Iris pigment epithelial cell (primary cell): ENCODE results near the gene AXDND1.
A peak's percentile ranks its signal among the peaks of the same experiment; 100 is the strongest.
"Not testable (repeated sequence)": the region's sequence is repeated elsewhere in the genome, so short reads cannot be mapped to it uniquely, and the experiment has no call there.

ENCODE experiments used
- DNase-seq: peaks from one replicate; pipeline ENCODE4 v3.0.0-alpha.2; 2011; ENCODE audit warnings: low read depth

Gene AXDND1

DNA sequence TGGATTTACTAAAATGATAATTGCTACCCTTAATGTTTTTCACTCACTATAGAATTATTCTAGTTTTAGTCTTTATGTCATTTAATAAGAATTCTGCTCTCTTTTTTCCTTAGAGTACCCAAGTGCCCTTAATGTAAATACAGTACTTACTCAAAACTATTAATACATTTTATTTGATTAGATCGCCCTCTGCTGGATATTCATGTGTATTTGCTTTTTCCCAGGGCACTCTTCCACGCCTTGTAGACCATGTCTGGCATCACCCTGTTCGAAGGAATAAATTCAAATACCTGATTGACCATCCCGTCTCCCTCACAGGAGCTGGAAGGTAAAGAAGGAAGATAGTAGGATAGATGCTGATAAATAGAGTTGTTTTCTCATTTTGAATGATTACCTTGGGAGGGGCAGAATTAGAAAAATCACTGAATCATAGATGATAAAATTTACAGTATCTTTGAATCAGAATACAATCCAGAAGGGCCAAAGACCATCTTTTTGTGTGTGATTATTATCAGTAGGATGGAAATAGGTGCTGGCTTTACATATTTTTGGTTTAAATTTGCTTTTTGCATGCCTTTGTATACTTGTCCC, 4.1 kb downstream of the AXDND1 start:
- peak; percentile 69 for DNase-seq

DNA sequence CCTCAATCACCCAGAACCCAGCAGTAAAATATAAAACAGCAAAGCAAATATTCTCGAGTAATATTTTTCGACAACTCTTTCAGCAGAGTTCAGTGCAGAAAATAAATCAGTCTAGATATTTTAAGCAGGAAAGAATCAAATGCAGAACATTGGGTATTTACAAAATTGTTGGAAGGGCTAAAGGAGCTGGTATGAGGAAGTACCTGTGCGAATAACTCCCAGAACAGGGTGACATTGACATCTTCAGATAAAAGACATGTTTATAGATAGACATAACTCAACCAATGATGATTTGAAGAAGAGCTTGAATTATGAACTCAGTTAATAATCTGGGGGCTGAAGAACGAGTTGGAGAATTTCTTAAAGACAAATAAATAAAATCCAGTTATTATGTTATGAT, 6.4 kb downstream of the AXDND1 start:
- no peak for DNase-seq

DNA sequence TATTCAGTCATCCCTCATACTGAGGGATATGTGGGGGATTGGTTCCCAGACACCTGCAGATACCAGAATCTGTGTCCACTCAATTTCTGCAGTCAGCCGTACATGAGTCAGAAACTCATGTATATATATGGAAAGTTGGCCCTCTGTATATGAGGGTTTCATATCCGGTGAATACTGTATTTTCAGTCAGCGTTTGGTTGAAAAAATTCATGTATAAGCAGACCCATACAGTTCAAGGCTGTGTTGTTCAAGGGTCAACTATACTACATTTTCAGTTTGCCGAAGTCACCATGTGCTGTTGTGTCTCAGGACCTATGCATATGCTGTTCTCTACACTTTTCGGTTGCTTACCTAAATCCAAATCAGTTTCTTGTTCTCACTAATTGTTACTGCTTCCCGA, 10.5 kb downstream of the AXDND1 start:
- no peak for DNase-seq

DNA sequence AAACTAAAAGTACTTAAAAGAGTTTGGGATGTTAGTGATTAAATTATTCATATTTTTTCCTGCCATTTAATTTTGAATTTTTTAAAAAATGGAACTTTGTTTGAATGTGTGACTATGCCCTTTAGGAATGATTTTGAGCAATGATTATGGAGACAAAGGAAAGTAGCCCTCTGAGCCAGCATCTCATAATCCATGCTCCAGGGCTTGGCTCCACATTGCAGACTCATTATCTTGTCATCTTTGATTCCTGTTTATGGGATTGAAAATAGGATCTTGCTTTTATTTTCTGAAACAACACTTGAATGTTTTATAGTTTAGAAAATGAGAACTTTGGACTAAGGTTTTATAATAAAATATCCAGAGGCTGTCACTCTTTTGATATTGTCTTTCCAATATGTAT, 14.5 kb downstream of the AXDND1 start:
- DNase-seq, result no peak

DNA sequence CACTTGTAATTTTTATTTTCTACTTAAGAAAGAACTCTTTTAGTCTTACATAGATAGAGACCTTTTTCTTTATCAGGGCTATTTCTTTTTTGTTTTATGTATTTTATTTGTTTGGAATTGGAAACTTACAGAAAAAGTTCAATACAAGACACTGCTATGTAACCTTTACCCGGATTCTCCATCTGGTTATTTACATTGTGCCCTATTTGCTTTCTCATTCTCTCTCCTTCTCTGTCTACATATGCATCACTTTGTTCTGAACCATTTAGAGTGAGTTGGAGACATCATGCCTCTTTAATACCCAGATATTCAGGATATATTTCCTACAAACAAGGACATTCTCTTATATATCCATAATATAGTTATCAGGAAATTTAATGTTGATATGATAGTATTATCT, 18.3 kb downstream of the AXDND1 start:
- DNase-seq, result no peak

DNA sequence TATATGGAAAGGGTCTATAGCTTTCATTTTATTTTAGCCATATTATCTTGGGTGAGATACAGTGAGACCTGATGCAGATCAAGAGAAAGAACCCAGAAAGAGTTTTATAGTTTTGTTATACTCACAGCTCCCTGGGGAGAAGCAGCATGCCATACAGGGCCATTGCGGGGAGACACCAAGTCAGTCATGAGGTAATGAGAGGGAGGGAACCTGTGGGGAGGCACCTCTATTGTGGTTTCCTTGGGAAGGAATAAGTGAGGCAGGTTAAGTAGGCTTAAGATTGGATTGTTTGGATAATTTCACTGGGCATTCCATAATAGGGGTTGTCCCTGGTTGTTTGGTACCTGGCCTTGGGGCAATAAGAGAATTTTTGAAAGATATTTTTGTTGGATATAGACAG, 19.7 kb downstream of the AXDND1 start:
- DNase-seq, result no peak

DNA sequence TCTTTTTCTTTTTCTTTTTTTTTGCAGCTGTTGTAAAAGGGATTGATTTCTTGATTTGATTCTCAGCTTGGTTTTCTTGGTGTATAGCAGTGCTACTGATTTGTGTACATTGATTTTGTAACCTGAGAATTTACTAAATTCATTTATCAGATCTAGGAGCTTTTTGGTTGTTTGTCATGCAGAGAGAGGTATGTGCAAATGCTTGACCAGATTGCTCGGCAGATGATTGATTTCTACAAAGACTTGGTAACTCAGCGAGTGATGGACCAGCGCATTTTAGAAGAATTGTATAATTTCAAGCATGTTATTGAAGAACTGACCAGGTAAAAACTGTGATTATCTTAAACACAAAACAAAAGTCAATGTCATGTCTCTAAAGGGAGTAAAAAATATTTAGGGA, 27.9 kb downstream of the AXDND1 start:
- DNase-seq, result no peak

DNA sequence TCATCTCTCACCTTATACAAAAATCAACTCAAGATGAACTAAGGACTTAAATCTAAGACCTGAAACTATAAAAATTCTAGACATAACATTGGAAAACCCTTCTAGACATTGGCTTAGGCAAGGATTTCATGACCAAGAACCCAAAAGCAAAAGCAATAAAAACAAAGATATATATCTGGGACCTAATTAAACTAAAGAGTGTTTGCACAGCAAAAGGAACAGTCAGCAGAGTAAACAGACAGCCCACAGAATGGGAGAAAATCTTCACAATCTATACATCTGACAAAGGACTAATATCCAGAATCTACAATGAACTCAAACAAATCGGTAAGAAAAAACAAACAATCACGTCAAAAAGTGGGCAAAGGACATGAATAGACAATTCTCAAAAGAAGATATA, 33.6 kb downstream of the AXDND1 start:
- DNase-seq, result not testable (repeated sequence)

DNA sequence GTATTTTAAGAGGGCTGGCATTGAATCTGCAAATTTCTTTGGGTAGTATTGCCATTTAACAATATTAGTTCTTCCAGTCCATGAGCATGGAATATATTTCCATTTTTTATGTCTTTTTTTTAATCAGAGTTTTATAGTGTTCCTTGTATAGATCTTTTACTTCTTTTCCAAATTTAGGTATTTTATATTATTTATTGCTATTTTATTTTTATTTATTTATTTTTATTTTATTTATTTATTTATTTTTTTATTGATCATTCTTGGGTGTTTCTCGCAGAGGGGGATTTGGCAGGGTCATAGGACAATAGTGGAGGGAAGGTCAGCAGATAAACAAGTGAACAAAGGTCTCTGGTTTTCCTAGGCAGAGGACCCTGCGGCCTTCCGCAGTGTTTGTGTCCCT, 52.0 kb downstream of the AXDND1 start:
- DNase-seq, result not testable (repeated sequence)

DNA sequence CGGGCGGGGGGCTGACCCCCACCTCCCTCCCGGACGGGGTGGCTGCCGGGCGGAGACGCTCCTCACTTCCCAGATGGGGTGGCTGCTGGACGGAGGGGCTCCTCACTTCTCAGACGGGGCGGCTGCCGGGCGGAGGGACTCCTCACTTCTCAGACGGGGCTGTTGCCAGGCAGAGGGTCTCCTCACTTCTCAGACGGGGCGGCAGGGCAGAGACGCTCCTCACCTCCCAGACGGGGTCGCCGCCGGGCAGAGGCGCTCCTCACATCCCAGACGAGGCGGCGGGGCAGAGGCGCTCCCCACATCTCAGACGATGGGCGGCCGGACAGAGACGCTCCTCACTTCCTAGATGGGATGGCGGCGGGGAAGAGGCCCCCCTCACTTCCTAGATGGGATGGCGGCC, 52.9 kb downstream of the AXDND1 start:
- DNase-seq, result not testable (repeated sequence)

DNA sequence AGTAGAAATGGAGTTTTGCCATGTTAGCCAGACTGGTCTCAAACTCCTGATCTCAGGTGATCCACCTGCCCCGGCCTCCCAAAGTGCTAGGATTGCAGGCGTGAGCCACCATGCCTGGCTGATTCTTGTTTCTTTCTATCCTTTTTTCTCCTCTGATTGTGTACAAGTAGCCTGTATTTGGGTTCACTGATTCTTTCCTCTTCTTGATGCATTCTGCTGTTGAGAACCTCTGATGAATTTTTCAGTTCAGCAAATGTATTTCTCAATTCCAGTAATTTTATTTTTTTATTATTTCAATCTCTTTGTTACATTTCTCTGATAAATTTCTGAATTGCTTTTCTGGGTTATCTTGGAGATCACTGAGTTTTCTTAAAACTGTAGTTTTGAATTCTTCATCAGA, 58.8 kb downstream of the AXDND1 start:
- no peak for DNase-seq

DNA sequence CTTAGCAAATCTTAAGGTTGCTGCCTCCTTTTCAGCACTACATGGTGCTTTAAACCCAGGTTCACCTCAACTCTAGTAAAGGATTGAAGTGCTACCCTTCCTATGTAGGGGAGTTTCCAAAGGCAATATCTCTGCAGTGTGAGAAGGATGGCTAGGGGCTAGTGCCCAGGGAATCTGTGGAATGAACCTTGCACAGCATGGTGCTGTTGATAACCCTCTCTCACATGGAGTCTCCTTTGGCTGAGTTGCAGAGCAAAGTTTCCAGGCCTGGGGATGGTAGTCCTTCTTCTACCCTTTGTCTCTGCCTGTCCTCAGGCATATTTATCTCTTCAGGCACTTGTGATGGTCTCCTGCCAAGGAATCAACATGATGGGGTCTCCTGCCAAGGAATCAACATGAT, 59.4 kb downstream of the AXDND1 start:
- DNase-seq, result no peak

DNA sequence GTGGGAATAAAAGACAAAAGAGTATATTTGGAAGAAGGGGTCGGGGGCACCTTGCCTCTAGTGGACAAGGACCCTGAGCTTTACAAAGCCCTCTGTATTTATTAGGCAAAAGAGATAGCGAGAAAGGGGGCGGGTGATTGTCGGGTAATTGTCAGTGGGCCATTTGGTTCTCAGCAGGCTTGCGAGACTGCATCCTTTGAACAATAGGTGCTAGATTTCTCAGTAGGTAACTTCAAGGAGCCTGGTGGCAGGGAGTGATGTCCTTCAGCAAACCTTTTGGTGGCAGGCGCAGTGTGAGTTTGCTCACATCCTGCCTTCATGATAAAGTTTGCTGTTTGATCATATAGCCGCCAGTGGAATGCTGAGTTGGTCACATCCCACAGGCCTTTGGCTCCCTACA, 71.4 kb downstream of the AXDND1 start:
- DNase-seq, result no peak

DNA sequence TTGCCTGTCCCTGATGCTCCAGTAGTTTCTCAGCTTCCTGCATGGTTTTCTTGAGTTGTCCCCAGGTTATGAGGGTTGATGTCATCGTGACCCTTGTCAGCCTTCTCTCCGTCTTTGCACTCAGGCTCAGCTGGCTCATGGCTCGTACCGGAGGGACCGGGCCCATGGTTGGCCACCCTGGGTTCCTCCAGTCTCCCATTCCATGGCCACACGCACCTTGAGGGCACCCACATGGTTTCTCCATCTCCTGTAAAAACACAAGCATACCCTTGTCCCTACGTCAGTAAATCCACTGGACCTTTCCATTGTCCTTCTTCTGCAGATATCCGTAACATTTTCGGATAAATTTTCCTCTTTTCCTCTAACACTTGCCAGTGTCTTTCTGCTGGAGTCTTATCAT, 73.9 kb downstream of the AXDND1 start:
- not testable (repeated sequence) for DNase-seq

DNA sequence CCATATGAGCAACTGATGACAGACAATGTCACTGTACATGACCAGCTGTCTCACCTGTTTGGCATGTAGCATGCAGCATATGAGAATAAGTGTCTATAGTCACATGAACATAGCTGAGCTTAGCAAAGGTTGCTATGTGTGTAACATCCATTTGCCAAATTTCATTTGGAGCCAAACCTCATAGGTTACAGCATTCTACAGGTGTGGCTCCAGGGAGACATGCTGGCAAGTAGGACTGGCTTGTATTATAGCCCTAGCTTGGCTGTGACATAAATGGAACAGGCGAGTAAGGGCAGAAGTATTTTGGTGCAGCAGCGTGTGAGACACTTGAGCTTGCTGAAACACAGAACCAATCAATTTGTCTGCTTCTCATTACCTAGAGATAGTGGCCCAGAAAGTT, 74.5 kb downstream of the AXDND1 start:
- DNase-seq, result not testable (repeated sequence)

DNA sequence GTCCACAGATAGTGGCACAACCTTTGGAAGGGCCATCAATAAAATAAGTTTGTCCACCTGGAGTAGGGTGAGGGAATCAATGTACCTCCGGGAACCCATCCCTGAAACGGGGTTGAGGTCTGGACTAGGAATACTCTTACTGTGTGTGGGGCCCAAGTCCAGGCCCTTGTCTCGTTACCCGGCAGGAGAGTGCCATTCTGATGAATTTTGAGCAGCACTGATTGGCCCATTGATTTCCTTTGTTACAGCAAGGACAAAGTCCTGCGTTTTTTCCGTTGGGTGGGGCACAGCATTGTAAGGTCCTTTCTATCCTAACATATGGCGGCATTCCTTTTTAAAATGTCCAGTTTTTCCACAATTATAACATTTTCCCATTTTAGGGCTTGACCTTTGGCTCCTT, 75.2 kb downstream of the AXDND1 start:
- no peak for DNase-seq

DNA sequence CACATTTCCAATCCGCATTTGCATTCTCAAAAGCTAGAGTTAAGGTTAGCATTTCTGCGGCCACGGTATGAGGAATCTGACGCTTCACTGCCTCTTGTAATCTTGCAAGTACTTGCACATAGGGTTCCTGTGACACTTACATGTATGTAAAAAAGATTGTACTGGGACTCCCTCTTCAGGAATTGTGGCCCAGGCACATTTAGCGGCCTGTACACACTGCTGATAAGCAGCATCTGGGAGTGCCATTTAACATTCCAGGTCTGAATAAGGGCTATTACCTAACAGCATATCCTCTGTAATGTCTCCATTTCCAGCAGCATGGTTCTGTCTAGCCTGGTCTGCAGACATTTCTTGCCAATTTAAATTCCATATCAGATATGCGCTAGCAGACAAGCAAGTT, 75.7 kb downstream of the AXDND1 start:
- no peak for DNase-seq

DNA sequence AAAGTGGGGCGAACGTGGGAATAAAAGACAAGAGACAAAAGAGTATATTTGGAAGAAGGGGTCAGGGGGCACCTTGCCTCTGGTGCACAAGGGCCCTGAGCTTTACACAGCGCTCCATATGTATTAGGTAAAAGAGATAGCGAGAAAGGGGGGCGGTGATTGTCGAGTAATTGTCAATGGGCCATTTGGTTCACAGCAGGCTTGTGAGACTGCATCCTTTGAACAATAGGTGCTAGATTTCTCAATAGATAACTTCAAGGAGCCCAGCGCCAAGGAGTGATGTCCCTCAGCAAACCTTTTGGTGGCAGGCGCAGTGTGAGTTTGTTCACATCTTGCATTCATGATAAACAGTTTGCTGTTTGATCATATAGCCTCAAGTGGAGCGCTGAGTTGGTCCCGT, 77.1 kb downstream of the AXDND1 start:
- DNase-seq, result not testable (repeated sequence)

DNA sequence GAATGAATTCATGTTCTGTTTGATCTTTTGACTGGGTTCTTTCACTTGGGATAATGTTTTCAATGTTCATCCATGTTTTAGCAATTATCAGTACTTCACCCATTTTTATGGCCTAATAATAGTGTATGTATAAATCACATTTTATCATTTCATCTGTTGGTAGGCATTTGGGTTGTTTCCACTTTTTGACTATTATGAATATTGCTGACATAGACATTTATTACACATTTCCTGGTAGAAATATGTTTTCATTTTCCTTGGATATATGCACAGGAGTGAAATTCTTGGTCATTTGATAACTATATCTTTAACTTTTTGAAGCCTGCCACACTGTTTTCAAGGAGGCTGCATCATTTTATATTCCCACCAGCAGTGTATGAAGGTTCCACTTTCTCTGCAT, 79.8 kb downstream of the AXDND1 start:
- DNase-seq, result no peak

DNA sequence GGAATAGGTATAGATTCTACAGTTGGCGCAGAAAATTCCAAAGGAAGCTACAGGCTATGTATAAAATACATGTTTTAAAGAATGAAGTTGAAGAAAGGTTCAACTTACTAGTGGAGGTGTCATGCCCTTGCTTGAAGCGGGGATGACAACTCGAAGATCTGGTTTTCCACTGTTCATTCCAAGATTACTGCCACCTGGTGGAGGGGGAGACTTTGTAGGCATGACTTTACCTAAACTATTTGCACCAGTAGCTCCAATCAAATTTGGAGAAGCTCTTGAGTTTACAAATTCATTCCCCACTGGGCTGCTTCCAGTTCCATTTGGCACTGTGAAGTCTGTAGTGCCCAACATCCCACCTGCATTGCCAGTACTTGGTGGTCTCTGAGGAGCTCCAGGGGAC, 81.7 kb downstream of the AXDND1 start:
- DNase-seq, result peak; percentile 6

DNA sequence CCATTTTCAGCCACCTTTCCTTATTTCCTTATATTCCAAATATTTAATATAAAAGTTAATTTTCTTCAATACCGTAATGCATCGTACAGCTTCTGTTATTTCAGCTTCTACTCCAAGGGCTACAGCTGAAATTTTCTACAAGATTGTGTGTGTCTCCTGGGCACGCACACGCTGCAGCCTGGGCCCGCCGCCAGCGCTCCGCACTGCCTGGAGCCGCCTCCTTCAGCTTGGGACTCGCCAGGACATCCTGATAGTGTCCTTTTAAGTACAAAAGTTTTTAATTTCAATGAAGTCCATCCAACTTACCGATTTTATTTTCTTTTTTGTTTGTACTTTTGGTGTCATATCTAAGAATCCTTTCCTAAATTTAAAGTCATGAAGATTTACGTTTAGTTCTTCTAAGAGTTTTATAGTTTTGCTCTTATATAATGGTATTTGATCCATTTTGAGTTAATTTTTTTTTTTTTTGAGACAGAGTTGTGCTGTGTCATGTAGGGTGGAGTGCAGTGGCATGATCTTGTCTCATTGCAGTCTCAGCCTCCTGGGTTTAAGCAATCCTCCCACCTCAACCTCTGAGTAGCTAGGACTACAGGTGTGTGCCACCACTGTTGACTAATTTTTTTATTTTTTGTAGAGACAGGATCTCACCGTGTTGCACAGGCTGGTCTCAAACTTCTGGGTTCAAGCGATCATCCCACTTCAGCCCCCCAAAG, 82.8 kb downstream of the AXDND1 start:
- no peak for DNase-seq

DNA sequence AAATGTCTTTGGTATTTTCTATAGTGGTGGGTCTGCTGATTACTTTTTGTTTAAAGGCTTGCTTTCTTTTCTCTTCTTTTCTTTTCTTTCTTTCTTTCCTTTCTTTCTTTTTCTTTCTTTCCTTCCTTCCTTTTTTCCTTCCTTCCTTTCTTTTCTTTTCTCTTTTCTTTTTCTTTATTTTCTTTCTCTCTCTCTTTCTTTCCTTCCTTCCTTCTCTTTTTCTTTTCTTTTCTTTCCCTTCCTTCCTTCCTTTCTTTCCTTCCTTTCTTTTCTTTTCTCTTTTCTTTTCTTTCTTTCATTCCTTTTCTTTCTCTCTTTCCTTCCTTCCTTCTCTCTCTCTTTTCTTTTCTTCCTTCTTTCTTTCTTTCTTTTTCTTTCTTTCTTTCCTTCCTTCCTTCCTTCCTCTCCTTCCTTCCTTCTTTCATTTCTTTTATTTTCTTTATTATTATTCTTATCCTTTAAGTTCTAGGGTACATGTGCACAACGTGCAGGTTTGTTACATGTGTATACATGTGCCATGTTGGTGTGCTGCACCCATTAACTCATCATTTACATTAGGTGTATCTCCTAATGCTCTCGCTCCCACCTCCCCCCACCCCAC, 93.9 kb downstream of the AXDND1 start:
- not testable (repeated sequence) for DNase-seq

DNA sequence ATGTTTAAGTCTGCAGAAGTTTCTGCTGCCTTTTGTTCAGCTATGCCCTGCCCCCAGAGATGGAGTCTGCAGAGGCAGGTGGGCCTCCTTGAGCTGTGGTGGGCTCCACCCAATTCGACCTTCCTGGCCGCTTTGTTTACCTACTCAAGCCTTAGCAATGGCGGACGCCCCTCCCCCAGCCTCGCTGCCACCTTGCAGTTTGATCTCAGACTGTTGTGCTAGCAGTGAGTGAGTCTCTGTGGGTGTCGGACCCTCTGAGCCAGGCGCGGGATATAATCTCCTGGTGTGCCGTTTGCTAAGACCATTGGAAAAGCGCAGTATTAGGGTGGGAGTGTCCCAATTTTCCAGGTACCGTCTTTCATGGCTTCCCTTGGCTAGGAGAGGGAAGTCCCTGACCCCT, 99.9 kb downstream of the AXDND1 start:
- not testable (repeated sequence) for DNase-seq

DNA sequence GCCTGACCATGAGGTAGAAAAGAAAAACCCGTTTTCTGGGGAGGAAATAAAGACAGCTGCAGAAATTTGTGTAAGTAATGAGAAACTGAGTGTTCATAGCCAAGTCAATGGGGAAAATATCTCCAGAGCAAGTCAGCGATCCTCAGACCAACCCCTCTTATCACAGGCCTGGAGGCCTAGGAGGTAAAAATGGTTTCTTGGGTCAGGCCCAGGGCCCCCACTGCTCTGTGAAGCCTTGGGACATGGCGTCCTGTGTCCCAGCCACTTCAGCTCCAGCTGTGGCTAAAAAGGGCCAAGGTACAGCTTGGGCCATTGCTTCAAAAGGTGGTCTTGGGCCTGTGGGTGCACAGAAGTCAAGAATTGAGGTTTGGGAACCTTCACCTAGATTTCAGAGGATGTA, 108.9 kb downstream of the AXDND1 start:
- DNase-seq, result no peak
